ENCODE results near the gene ZNF341. TPM values are rescaled to one million over a fixed set of nuclear protein-coding genes. Genes with fewer than 3 reads are reported as not detected.

ZNF341 gene
- total RNA-seq, 1 donor from 2014 or later: 0.53 TPM

GRCh38 chr20:33788351-33789049 is 56.7 kb downstream of the ZNF341 start:
- TF ChIP-seq CTCF (IDR thresholded peaks at IDR 0.05; ENCODE audit: insufficient read depth, low read length, severe bottlenecking): no peak
- Histone ChIP-seq H3K4me3 (ENCODE audit: low read depth, low read length) (no peak overlapping the region), H3K36me3 (ENCODE audit: control insufficient read depth, insufficient read depth, low read length) (peaks cover 1% of the 10 kb centered on the region), H3K27me3 (ENCODE audit: control insufficient read depth, insufficient read depth, low read length) (no peaks in the 10 kb centered on the region)
- FAIRE-seq (no peak), DNase-seq (ENCODE audit: low read depth) (no peak)

DNA sequence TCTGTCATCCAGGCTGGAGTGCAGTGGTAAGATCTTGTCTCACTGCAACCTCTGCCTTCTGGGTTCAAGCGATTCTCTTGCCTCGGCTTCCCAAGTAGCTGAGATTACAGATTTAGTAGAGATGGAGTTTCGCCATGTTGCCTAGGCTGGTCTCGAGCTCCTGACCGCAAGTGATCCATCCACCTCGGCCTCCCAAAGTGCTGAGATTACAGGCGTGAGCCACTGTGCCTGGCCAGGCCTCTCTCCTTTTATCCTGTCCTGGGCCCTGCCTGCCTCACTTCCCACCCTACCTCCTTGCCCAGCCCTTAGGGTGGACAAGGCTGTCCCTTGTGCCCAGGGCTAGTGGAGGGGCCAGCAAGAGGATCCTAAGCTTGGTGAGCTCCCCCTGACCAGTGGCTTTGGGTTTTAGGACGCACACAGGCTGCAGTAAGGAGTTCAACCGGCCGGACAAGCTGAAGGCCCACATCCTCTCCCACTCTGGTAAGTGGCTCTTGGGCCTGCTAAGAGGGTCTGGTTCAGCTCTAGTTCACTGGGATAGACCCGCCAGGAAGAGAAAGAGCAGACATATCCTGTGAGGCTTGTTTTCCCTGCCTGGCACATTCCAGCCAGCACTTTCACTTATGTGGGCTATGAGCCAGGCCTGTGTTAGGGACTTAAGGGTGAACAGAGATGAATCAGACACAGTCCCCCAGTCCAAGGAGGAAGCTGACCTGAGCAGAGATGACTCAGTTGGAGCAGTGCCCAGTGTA is 57.5 kb downstream of the ZNF341 start:
- no peak for TF ChIP-seq CTCF (IDR thresholded peaks at IDR 0.05; ENCODE audit: insufficient read depth, low read length, severe bottlenecking)
- Histone ChIP-seq H3K4me3 (ENCODE audit: low read depth, low read length) (no peak overlapping the region), H3K27me3 (ENCODE audit: control insufficient read depth, insufficient read depth, low read length) (no peaks in the 10 kb centered on the region), H3K36me3 (ENCODE audit: control insufficient read depth, insufficient read depth, low read length) (peaks cover 1% of the 10 kb centered on the region)
- peak; percentile 99 for FAIRE-seq
- DNase-seq (ENCODE audit: low read depth): peak; percentile 100

DNA sequence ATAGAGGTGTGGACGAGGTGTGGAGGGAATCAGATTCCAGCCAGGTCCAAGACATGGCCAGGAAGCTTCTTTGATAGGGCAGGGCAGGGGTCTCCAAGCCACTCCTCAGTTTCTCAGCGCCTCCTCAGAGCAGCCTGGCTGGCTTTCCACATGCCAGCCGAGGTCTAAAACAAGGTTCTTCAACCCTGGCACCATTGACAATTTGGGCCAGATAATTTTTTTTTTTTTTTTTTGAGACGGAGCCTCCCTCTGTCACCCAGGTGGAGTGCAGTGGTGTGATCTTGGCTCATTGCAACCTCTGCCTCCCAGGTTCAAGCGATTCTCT is 58.0 kb downstream of the ZNF341 start:
- Histone ChIP-seq H3K4me3 (ENCODE audit: low read depth, low read length) (no peak overlapping the region), H3K27me3 (ENCODE audit: control insufficient read depth, insufficient read depth, low read length) (no peaks in the 10 kb centered on the region), H3K36me3 (ENCODE audit: control insufficient read depth, insufficient read depth, low read length) (peaks cover 1% of the 10 kb centered on the region)
- TF ChIP-seq CTCF (IDR thresholded peaks at IDR 0.05; ENCODE audit: insufficient read depth, low read length, severe bottlenecking): no peak
- no peak for DNase-seq (ENCODE audit: low read depth)
- FAIRE-seq: no peak

GRCh38 chr20:33790566-33790965 is 58.8 kb downstream of the ZNF341 start:
- Histone ChIP-seq H3K4me3 (ENCODE audit: low read depth, low read length) (no peak overlapping the region), H3K36me3 (ENCODE audit: control insufficient read depth, insufficient read depth, low read length) (peaks cover 1% of the 10 kb centered on the region), H3K27me3 (ENCODE audit: control insufficient read depth, insufficient read depth, low read length) (no peaks in the 10 kb centered on the region)
- TF ChIP-seq CTCF (IDR thresholded peaks at IDR 0.05; ENCODE audit: insufficient read depth, low read length, severe bottlenecking): no peak
- DNase-seq (ENCODE audit: low read depth): no peak
- FAIRE-seq: no peak

DNA sequence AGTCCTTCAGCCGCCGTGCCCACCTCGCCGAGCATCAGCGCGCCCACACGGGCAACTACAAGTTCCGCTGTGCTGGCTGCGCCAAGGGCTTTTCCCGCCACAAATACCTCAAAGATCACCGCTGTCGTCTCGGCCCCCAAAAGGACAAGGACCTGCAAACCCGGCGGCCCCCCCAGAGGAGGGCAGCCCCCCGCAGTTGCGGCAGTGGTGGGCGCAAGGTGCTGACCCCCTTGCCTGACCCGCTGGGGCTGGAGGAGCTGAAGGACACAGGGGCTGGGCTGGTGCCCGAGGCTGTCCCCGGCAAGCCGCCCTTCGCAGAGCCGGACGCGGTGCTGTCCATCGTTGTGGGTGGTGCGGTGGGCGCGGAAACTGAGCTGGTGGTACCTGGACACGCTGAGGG is 59.2 kb downstream of the ZNF341 start:
- Histone ChIP-seq H3K4me3 (ENCODE audit: low read depth, low read length) (no peak overlapping the region), H3K27me3 (ENCODE audit: control insufficient read depth, insufficient read depth, low read length) (no peaks in the 10 kb centered on the region), H3K36me3 (ENCODE audit: control insufficient read depth, insufficient read depth, low read length) (peaks cover 1% of the 10 kb centered on the region)
- FAIRE-seq (no peak), DNase-seq (ENCODE audit: low read depth) (no peak)
- no peak for TF ChIP-seq CTCF (IDR thresholded peaks at IDR 0.05; ENCODE audit: insufficient read depth, low read length, severe bottlenecking)
